GM23338 (cell line): ENCODE measurements around the gene ANTXR1. TPM values are rescaled to one million over a fixed set of nuclear protein-coding genes. Genes with fewer than 3 reads are reported as not detected.
"Not testable (repeated sequence)": the region's sequence is repeated elsewhere in the genome, so short reads cannot be mapped to it uniquely, and the experiment has no call there.

ENCODE experiments used
- ATAC-seq: fragments of 200-7000 bp; cut with Tn5 transposase; 3 replicates; pipeline ENCODE4 v1.9.1; 2020
- DNase-seq: peaks from one replicate; pipeline ENCODE4 v3.0.0-alpha.2; 2015; ENCODE audit warnings: low spot score
- H2AFZ ChIP-seq: fragments of 200-600 bp; sonication (generic); 2 replicates; pipeline ENCODE4 v1.8.0; 2016; ENCODE audit warnings: antibody characterized with exemption, mild to moderate bottlenecking, moderate library complexity
- H3F3A ChIP-seq: fragments of 200-600 bp; sonication (generic); replicated peaks from 2 replicates; pipeline ENCODE4 v1.8.0; 2017; ENCODE audit warnings: antibody characterized with exemption, mixed run types, low read depth
- H3K27ac ChIP-seq: fragments of 200-600 bp; sonication (generic); 2 replicates; pipeline ENCODE4 v1.6.1; 2016; ENCODE audit warnings: low read depth
- H3K27me3 ChIP-seq: fragments of 200-600 bp; sonication (generic); 2 replicates; pipeline ENCODE4 v1.8.0; 2016; ENCODE audit warnings: mild to moderate bottlenecking, mixed run types, moderate library complexity; ENCODE audit not compliant: insufficient read depth
- H3K36me3 ChIP-seq: fragments of 200-600 bp; sonication (generic); 2 replicates; pipeline ENCODE4 v1.8.0; 2016; ENCODE audit warnings: mild to moderate bottlenecking; ENCODE audit not compliant: insufficient read depth
- H3K4me1 ChIP-seq: fragments of 200-600 bp; sonication (generic); 2 replicates; pipeline ENCODE4 v1.8.0; 2016; ENCODE audit warnings: mild to moderate bottlenecking, moderate library complexity; ENCODE audit not compliant: insufficient read depth
- H3K4me2 ChIP-seq: fragments of 200-600 bp; sonication (generic); 2 replicates; pipeline ENCODE4 v1.7.1; 2017; ENCODE audit warnings: mixed run types
- H3K4me3 ChIP-seq: fragments of 200-600 bp; sonication (generic); 2 replicates; pipeline ENCODE4 v1.6.1; 2016; ENCODE audit warnings: mixed run types
- H3K79me2 ChIP-seq: fragments of 200-600 bp; sonication (generic); replicated peaks from 2 replicates; pipeline ENCODE4 v1.8.0; 2017; ENCODE audit warnings: mild to moderate bottlenecking; ENCODE audit not compliant: insufficient read depth
- H3K9me2 ChIP-seq: fragments of 200-600 bp; sonication (generic); 2 replicates; pipeline ENCODE4 v1.8.0; 2017; ENCODE audit not compliant: insufficient read depth
- H4K20me1 ChIP-seq: fragments of 200-600 bp; sonication (generic); replicated peaks from 2 replicates; pipeline ENCODE4 v1.8.0; 2017; ENCODE audit warnings: mild to moderate bottlenecking; ENCODE audit not compliant: insufficient read depth
- H3K27ac Mint-ChIP-seq: 2 replicates; pipeline ENCODE4 v1.8.0; 2020; ENCODE audit warnings: inconsistent platforms, mild to moderate bottlenecking, moderate library complexity, mixed read lengths
- H3K27me3 Mint-ChIP-seq: 3 replicates; pipeline ENCODE4 v1.8.0; 2022; ENCODE audit warnings: low read depth, mild to moderate bottlenecking, moderate library complexity, mixed read lengths, inconsistent platforms; ENCODE audit not compliant: insufficient read depth, poor library complexity
- H3K36me3 Mint-ChIP-seq: 3 replicates; pipeline ENCODE4 v1.8.0; 2021; ENCODE audit warnings: low read depth, mild to moderate bottlenecking, inconsistent platforms, moderate library complexity, mixed read lengths
- H3K4me1 Mint-ChIP-seq: 3 replicates; pipeline ENCODE4 v1.8.0; 2020; ENCODE audit warnings: mild to moderate bottlenecking, inconsistent platforms, mixed read lengths
- H3K4me3 Mint-ChIP-seq: 3 replicates; pipeline ENCODE4 v1.8.0; 2021; ENCODE audit warnings: moderate library complexity, mild to moderate bottlenecking, inconsistent platforms, mixed read lengths
- H3K9me3 Mint-ChIP-seq: 3 replicates; pipeline ENCODE4 v1.8.0; 2020; ENCODE audit warnings: moderate library complexity, mild to moderate bottlenecking, inconsistent platforms, mixed read lengths
- CREB1 ChIP-seq: fragments of 250-450 bp; sonication (Bioruptor Pico); IDR thresholded peaks from 2 replicates; pipeline ENCODE4 v1.5.0; 2020; ENCODE audit warnings: low read depth, mild to moderate bottlenecking, moderate library complexity
- EZH2 ChIP-seq: fragments of 200-600 bp; sonication (generic); IDR thresholded peaks from one replicate; pipeline ENCODE4 v1.8.0; 2017; ENCODE audit warnings: antibody characterized with exemption, mild to moderate bottlenecking, low read depth; ENCODE audit not compliant: unreplicated experiment
- EZH2phosphoT487 ChIP-seq: fragments of 200-600 bp; sonication (generic); IDR thresholded peaks from one replicate; pipeline ENCODE4 v1.8.1; 2018; ENCODE audit warnings: antibody characterized with exemption; ENCODE audit not compliant: unreplicated experiment
- JUNB ChIP-seq: IDR thresholded peaks from one replicate; pipeline ENCODE4 v1.6.1; 2016; ENCODE audit warnings: antibody characterized with exemption; ENCODE audit not compliant: unreplicated experiment
- NANOG ChIP-seq: IDR thresholded peaks from 2 replicates; pipeline ENCODE4 v1.6.1; 2016; ENCODE audit warnings: antibody characterized with exemption, borderline replicate concordance
- STAT1 ChIP-seq: IDR thresholded peaks from one replicate; pipeline ENCODE4 v1.6.1; 2016; ENCODE audit warnings: antibody characterized with exemption; ENCODE audit not compliant: unreplicated experiment
- ZNF114 ChIP-seq: fragments of 250-450 bp; sonication (Bioruptor Pico); IDR thresholded peaks from 2 replicates; pipeline ENCODE4 v1.5.0; 2020; ENCODE audit warnings: mild to moderate bottlenecking, moderate library complexity
- ZNF331 ChIP-seq: fragments of 250-450 bp; sonication (Bioruptor Pico); IDR thresholded peaks from 2 replicates; pipeline ENCODE4 v1.5.0; 2020; ENCODE audit warnings: low read depth, mild to moderate bottlenecking, moderate library complexity
- polyA plus RNA-seq: library from polyadenylated mRNA; unstranded; fragments of >200 nt; fragmentation: Nextera tagmentation; extraction: Ambion mirVana; gene quantifications from 2 replicates; pipeline ENCODE4 v1.2.1, GENCODE V29; 2016
- total RNA-seq: library from RNA; depleted of rRNA; stranded (reverse); fragments of >200 nt; shearing (Covaris generic); gene quantifications from 2 replicates; pipeline ENCODE4 v1.2.3, GENCODE V29; 2014
- TF ChIP-seq, protein P1 (sequence below): IDR thresholded peaks from 2 replicates; pipeline ENCODE4 v1.6.1; 2016; ENCODE audit warnings: antibody characterized with exemption

Gene ANTXR1
- total and polyA plus RNA-seq, 2 experiments from 2014 or later: 16.1 to 23.1 TPM

DNA sequence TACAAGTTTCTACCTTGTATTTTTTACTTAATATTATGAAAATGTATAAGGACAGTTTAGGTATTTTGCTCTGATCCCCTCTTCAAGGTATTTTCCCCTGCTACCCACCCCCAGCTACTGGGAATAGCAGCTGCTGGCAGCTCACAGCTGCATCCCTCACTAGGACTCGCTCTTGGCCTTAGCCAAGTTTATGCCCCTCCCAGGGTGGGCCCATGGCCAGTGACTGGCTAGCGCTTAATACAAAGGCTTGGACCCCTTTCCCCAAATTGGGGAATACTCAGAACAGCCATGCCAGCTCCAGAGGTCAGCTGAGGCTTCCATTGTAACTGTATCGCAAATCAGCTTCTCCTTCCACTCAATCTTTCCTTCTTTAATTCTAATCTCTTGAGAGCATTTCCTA, 242.8 kb downstream of the ANTXR1 start:
- peaks cover 22% of the 10 kb centered on the region for H3K9me3 Mint-ChIP-seq

DNA sequence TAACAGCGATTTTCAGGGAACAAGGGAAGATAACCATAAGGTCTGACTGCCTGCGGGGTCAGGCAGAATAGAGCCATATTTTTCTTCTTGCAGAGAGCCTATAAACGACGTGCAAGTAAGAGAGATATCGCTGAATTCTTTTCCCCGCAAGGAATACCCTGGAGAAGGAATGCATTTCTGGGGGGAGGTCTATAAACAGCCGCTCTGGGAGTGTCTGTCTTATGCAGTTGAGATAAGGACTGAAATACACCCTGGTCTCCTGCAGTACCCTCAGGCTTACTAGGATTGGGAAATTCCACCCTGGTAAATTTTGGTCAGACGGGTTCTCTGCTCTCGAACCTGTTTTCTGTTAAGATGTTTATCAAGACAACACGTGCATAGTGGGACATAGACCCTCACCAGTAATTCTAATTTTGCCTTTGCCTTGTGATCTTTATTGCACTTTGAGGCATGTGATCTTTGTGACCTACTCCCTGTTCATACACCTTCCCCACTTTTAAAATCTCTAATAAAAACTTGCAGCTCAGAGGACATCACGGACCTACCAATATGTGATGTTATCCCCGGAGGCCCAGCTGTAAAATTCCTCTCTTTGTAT, 247.1 kb downstream of the ANTXR1 start:
- H3K9me3 Mint-ChIP-seq: peaks cover 31% of the 10 kb centered on the region
- H4K20me1 ChIP-seq, H3K9me2 ChIP-seq, H3K36me3 Mint-ChIP-seq, H3K27ac Mint-ChIP-seq, H3K4me1 ChIP-seq, H3F3A ChIP-seq, H3K4me1 Mint-ChIP-seq, H2AFZ ChIP-seq, H3K4me3 ChIP-seq, H3K27me3 Mint-ChIP-seq, H3K4me3 Mint-ChIP-seq, H3K27ac ChIP-seq, H3K79me2 ChIP-seq, H3K4me2 ChIP-seq, H3K27me3 ChIP-seq, ATAC-seq, DNase-seq, H3K36me3 ChIP-seq: not testable (repeated sequence)

More for the DNA sequence above, 242.8 kb downstream of the ANTXR1 start:
- peaks cover 2% of the 10 kb centered on the region for H3K27me3 Mint-ChIP-seq
- H3K27ac Mint-ChIP-seq: no peak overlapping the region
- Histone ChIP-seq H3K27ac (no peak overlapping the region), H3K27me3 (no peaks in the 10 kb centered on the region), H3K9me2 (peaks cover 3% of the 10 kb centered on the region; the same call in 1 of the 2 replicates), H2AFZ (no peak overlapping the region), H3F3A (no peaks in the 10 kb centered on the region), H3K4me3 (no peak overlapping the region), H3K4me1 (no peaks in the 10 kb centered on the region), H3K36me3 (0 out of 2 replicates have a peak, but pooled peaks cover 3% of the 10 kb centered on the region), H3K4me2 (no peak overlapping the region), H3K79me2 (no peaks in the 10 kb centered on the region), H4K20me1 (no peaks in the 10 kb centered on the region)
- no peaks in the 10 kb centered on the region for H3K36me3 Mint-ChIP-seq
- no peak for TF ChIP-seq ZNF114
- TF ChIP-seq JUNB: no peak
- TF ChIP-seq, protein P1, sequence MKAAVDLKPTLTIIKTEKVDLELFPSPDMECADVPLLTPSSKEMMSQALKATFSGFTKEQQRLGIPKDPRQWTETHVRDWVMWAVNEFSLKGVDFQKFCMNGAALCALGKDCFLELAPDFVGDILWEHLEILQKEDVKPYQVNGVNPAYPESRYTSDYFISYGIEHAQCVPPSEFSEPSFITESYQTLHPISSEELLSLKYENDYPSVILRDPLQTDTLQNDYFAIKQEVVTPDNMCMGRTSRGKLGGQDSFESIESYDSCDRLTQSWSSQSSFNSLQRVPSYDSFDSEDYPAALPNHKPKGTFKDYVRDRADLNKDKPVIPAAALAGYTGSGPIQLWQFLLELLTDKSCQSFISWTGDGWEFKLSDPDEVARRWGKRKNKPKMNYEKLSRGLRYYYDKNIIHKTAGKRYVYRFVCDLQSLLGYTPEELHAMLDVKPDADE: no peak
- TF ChIP-seq CREB1 (CRISPR knock-in tag): no peak
- ATAC-seq: no peak
- no peak overlapping the region for H3K4me3 Mint-ChIP-seq
- no peak for DNase-seq
- no peaks in the 10 kb centered on the region for H3K4me1 Mint-ChIP-seq

GRCh38 chr2:69260666-69261065, 247.7 kb downstream of the ANTXR1 start:
- ATAC-seq: no peak
- Histone ChIP-seq H2AFZ (no peak overlapping the region), H4K20me1 (no peaks in the 10 kb centered on the region), H3K4me2 (no peak overlapping the region), H3K9me2 (peaks cover 7% of the 10 kb centered on the region), H3K27me3 (no peaks in the 10 kb centered on the region), H3F3A (no peaks in the 10 kb centered on the region), H3K79me2 (no peaks in the 10 kb centered on the region), H3K4me3 (no peak overlapping the region), H3K4me1 (no peaks in the 10 kb centered on the region), H3K27ac (no peak overlapping the region), H3K36me3 (0 out of 2 replicates have a peak, but pooled peaks cover 3% of the 10 kb centered on the region)
- Mint-ChIP-seq H3K36me3 (no peaks in the 10 kb centered on the region; the same call in 2 of the 3 replicates), H3K9me3 (peaks cover 31% of the 10 kb centered on the region), H3K27ac (no peak overlapping the region), H3K4me1 (no peaks in the 10 kb centered on the region), H3K4me3 (no peak overlapping the region), H3K27me3 (peaks cover 2% of the 10 kb centered on the region)
- DNase-seq: no peak
- no peak for TF ChIP-seq EZH2
- TF ChIP-seq NANOG: no peak
- TF ChIP-seq EZH2phosphoT487: no peak
- TF ChIP-seq STAT1: no peak
- TF ChIP-seq ZNF331: no peak
- TF ChIP-seq, protein P1: no peak
